NCI-H524 (cell line): ENCODE results near the gene DUSP8.

ENCODE experiments used
- DNase-seq, 2 experiments: peaks; one replicate each; lab custom pipeline; 2025; lab: John Stamatoyannopoulos, UW

DUSP8 gene

DNA sequence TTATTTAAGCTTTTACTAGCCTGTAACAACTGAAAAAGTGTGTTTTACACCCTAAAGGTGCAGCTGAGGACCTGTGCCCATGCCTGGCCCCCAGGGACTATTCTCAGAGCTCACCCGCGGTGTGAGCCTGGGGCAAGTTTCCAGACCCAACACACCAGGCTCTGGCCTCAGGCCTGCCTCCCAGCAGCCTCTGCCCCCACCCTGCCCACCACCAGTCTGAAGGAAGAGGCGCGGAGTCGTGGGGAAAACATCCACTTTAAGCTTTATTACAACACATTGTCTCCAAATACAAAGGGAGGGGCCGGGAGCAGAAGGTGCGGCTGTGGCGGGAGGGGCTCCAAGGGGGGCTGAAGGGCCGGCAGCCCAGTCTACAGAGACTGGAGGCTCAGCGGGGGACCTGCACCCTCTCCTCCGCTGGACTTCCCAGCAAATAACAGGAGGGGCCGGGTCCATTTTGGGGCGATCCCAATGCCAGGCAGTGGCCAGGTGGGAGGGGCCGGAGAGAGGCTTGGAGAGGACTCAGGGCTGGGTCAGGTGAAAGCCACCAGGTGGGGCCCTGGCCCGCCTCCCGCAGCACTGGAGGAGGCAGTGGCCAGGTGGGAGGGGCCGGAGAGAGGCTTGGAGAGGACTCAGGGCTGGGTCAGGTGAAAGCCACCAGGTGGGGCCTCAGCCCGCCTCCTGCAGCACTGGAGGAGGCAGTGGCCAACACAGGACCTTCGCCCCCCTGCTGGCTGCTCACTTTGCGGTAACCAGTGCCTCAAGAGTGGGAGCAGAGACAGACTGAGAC lies 18.1 kb downstream of the DUSP8 start:
- no peak for DNase-seq

DNA sequence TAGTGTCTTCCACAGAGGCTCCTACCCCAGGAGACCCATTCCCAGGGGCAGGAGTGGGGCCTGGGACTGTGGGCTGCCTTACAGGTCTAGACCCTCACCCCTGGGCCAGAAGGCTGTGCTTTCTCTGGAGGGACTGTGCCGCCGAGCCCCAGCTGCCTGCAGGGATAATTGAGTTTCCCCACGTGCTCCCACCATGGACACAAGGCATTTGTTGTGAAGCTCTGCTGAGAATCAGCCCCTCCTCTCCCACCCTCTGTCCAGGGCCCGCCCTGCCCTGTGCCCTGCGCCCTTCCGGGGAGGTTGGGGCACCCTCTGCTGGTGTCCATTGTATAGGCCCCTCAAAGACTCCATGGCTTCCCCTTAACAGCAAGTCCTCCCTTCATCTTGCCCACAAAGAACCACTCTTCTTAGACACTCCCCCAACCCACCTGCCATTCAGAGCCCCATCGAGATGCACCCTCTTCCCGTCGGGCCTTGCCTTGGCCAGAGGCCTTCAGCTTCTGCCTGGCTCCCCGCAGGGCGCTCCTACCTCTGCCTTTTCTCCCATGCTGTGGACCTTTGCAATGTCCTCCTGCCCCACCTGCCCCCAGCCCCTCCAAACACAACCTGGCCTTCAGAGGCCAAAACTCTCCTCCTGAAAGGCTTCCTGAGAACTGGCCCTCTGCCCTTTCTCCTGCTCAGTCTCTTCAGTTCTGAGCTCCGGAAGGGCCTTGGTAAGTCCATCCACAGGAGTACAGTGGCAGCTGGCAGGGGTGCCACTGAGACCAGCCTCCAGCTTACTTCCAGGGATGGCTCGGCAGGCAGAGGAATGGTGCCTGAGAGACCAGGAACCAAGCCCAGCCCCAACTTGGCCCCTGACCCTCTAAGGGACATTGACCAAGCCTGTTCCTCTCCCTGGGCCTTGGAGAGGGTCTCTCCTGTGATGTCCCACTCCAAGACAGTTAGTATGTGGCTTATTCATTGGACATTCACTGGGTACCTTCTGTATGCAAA lies 22.4 kb downstream of the DUSP8 start:
- DNase-seq, result no peak

DNA sequence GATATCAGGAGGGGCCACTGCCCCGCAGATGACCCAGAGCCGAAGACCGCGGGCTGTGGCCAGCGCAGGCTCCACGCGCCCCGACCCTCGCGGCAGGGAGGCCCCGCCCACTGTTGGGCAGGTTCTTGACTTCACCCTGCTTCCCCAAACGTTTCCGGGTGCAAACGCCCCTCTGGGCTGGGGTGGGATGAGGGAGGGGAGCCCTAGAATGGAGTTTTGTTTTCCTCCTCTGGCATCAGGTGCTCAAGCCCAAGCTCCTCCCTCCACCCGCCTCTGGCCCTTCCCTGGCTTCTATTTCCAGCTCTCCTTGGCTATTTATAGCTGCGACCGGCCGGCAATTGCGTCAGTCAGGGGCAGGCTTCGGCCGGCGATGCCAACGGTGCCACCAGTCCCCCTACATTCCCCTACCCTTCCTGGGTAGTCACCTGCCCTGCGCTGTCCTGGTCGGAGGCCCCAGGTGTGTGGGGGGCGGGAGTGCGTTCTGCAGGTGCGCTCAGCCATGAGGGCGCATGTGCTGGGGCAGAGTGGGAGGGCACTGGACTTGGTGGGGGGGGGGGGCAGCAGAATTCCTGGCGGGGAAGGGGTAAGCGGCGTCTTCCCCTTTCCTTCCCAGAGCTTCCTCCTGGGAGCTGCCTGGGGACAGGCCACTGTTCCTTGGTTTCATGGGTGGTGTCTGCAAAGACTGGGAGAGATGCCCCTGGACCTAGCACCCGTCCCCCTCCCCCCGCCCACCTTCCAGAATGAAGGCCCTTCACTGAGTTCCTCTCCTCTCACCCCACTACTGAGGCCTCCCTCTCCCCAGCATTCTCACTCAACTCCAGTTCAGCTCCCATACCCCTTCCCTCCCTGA lies 23.6 kb downstream of the DUSP8 start:
- DNase-seq, result peak in 1 of 2 experiments; percentile 35

DNA sequence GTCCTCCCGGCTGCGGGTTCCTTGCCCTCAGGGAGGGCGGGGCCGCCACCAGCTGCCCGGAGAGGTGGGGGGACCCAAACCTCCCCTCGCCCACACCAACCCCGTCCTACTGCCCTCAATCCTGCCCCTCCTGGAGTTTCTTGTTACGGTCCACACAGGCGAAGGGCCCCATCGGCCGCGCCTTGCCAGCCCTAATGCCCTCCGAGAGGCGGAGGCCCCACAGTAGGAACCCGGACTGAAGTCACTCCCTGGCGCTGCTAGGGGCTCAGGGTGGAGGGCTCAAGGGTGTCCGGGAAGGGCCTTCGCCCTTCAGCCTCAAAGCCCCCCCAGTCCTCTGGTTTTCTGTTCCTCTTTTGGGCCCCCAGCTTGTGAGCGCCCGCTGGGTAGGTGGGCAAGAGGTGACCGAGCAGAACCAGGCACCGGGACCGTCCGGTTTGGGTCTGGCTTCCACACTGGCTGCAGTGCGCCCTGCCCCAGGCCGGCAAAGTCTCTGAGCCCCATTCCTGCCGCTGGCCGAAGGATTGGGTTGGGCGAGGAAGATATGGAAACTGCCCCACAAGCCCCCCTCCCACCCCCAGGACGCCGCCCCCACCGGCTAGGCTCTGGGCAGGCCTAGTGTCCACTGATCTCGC lies 24.5 kb downstream of the DUSP8 start:
- peak in 1 of 2 experiments; percentile 24 for DNase-seq

DNA sequence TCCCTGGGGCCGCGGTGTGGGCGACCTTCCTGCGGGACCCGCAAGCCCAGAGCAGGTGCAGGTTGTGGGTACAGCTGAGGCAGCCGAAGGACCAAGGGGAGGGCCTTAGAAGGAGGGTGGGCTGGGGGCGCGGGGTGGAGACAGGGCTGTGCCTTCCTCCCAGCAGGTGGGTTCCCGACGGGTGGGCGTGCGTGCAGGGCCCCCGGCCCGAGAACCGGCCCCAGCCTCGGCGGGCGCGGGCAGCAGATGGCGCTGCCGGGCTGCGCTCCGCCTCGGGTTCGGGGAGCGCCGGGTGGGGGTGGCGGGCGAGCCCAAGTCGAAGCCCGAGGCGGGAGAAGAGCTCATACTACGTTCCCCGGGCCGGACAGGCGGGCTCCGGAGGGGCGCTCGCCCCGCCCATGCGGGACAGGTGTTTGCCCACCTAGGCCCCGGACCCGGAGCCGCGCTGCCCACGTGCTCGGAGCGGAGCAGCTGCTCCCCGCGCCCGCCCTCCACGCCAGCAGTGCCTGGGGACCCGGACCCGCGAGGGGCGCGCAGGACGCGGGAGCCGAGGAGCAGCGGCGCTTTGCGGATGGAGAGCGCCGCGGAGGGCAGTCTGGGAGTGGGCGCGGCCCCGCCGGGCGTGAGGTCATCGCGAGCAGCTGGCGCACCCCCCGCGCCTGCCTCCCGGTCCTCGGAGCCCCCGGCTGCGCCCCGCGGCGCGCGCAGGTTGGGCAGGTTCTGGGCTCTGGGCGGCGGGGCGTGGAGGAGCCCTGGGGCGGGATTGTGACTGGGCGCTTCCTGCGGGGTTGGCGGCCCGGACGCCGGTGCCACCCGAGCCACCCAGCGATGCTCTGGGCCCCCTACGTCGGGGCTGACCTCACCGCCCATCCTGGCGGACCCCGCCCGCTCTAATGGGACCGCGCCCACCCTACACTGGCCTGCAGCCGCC lies 25.3 kb downstream of the DUSP8 start:
- DNase-seq, result peak in 1 of 2 experiments; percentile 57

DNA sequence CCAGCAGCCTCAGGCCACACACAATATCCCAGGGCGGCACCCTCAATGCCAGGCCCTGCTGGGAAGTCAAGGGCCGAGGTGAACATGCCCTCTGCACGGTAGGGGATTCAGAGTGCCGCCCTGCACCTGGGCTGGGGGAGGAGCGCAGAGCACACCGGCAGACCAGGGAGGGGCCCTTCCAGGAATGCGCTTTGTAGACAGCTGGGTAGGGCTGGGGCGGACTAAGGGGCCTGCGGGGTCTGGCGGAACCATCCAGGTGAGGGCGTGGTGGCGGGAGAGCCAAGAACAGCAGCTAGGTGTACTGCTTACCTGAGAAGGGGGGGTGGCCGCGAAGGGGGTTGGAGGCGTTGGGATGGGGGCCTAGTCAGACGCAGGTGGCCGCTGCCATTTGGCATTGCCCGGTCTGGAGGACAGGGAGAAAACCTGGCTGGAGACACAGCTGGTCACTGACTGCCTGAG lies 26.0 kb downstream of the DUSP8 start:
- DNase-seq, result no peak

DNA sequence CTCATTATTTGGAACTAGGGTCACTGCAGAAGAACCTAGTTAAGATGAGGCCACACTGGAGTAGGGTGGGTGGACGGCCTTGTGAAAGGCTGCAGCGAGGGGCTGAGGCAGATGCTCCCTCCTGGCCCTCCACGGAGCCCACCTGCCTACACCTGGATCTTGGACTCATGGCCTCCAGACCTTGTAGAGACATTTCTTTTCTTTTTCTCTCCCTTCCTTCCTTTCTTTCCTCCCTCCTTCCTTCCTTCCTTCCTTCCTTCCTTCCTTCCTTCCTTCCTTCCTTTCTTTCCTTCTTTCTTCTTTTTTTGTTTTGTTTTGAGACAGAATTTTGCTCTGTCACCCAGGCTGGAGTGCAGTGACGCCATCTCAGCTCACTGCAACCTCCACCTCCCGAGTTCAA lies 26.6 kb downstream of the DUSP8 start:
- no peak for DNase-seq

DNA sequence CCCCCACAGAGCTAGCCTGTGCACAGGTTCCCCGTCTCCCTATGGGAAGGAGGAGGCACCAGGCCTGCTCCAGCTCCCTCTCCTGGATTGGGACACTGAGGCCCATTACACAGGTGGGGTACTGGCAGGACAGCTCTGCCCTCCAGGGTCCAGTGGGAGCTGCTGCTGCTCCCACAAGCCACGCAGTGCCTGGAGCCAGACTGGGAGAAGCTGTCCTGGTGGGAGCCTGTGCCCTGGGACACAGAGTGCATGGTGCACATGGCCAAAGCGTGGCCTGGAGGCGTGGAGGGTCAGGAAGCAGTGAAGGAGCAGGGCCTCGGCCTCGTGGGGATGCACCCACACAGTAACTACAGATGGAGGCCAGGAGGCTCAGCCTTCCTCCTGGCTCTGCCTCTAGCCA lies 27.5 kb downstream of the DUSP8 start:
- no peak for DNase-seq

DNA sequence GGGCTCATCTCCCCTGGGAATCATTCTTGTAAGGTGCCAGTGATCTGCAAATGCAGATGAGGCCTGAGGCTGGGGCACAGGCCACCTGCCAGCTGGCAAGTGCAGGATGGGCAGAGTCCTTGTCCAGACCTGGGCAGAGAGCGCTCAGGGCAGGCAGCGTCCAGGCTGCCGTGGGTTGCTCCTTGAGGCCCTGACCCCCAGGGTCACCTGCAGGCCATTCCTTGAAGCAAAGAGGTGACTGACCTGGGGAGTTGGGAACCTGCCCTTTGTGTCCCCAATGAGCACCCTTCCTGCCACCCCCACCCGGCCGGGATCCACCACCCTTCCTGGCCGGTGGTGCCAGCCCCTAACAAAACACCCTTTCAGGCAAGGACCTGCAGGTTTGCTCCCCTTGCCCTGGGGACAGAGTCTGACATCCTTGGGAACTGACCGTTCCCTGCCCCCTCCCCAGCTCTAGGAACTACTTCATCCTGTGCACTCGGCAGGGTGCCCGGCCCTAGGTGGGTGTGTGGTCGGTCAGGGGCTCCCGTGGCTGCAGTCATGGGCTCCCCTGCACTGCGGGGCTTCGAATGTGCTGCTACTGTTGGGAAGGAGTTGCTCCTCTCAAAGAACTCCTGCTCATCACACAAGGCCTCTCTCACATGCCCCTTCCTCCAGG lies 28.3 kb downstream of the DUSP8 start:
- no peak for DNase-seq

DNA sequence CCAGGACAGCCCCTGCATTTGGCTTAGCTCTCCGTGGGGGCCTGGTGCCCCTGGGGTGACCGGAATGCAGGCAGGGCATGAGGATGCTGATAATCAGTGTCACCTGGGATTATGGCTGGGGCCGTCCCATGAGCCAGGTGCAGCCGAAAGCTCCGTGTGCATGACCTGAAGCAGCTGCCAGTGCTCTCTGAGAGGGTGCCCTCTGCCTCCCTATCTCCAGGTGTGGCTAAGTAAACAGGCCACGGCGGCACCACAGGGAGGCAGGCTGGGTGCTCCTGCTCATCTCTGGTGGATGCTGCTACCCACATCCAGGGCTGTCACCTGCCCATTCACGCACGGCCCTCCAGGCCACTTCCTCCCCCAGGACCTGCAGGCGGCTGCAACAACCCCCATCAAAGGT lies 29.8 kb downstream of the DUSP8 start:
- DNase-seq, result no peak

DNA sequence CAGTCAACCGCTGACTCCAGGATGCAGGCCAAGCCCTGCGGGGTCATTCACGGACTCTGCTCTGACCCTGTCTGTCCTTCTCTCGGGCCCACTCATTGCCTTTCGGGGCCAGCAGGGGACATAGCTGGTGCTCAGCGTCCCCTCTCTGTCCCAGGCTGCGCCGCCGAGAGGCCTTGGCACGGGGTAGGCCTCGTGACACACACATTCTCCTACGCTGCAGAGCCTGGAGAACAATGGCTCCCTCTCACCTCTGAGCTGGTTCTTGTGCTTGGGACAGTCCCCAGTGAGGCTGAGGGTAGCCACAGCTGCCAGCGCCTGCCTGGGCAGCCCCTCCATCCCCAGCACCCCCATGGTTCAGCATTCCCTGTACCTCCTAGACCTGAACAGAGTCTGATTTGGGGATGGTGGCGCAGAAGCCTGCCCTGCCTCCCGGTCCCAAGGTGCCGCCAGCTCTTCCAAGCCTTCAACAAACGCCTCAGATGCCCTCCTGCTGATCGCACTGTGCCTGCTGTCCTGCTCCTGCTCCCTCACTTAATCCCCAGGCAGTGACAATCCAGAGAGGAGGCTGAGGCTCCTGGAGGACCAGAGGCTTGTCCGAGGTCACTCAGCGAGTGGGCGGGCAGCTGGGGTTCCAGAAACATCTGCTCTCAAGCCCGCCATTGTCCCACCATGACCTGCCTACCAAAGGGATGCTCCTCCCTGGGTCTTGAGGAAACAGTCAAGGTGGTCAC lies 30.4 kb downstream of the DUSP8 start:
- no peak for DNase-seq

DNA sequence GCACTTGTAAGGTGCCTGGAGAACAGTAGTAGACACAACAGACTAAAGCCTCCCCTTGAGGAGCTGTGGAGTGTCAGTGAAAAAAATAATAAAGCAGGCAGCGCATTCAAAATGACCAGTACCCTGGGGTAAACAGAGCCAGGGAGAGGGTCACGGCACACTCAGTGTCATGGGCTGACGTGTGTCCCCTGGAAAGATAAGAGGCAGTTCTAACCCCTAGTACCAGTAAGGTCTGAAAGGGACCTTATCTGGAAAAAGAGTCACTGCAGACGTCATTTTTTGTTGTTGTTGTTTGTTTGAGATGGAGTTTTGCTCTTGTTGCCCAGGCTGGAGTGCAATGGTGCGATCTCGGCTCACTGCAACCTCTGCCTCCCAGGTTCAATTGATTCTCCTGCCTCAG lies 32.0 kb downstream of the DUSP8 start:
- no peak for DNase-seq

DNA sequence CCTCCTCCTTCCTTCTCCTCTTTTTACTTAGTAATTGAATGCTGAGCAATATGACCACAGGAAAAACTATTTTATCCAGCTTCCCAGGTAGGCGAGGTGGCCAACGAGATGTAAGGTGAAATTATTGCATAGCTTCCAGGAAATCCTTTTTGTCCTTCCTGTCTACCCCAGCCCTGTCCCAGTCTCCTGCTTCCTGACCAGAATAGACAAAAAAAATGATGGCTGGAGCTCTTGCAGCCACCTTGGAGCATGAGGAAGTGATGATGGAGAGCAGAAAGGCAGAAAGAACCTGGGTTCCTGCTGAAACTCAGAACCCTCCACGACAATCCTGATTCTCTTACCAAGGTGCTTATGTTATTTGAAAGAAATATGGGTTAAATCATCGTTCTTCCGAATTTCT lies 33.9 kb downstream of the DUSP8 start:
- no peak for DNase-seq

DNA sequence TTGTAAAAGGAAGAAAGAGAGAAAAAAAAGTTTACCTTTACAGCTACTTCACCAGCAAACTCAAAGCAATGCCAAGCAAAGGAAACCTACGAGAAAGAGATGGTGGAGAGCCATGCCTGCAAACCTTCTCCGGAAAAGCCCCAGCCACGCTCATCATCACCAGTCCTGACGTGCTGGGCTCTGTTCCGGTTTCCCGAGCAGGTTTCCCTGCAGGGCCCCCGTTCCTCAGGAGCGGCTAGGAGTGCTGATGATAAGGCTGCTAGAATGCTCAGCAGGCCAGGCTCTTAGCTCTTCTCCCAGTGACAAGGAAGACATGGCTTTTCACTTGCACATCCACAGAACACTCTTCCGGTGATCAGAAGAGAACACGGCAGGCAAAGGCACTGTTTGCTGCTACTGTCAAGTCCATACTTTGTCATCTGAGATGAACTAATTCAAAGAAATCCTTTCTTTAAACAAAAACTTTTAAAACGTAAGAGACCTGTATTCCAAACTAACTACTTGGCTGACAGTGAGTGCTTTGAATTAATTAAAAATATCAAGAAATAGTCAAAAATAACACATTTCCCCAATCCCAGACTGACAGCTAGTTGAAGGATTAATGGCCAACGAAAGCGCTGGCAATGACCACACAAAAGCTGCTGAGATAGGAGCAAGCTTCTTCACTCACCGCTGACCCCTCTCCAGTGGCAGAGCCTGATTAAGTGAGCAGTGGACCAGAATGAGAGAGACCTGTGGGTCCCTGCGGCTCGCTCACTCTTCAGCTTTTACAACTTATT lies 35.8 kb downstream of the DUSP8 start:
- DNase-seq, result no peak

DNA sequence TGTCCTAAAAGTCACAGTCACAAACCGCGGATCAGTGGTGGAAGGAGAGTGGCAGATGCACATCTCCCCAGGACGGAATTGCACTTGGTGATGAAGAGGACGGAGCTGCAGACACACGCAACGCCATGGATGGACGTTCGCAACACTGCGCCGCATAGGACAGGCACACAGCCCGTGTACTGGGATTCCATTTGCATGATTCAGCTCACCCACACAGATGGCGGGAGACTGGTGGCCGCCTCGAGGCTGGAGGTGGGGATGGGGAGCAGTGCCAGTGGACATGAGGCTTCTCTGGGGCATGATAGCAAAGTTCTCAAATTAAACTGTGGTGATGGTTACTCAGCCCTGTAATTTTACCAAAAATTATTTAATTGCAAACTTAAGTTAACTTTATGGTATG lies 37.4 kb downstream of the DUSP8 start:
- no peak for DNase-seq

DNA sequence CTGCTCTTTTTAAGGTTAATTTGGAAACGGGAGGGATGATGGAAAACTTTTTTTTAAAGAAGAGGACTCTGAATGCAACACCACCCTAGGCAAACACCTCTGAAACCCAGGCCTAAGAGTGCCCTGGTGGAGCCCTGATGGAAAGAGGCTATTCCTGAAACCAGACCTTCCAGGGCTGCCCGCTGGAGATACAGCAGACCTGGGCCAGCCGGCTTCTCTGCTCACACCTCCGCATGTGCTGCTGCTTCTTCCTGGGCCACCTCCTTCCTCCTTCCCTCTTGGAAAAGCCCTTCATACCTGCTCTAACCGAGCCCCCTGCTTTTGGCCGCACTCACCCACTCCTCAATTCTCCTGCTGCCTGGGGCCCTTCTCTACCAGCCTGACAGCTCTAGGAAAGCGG lies 37.9 kb downstream of the DUSP8 start:
- no peak for DNase-seq

DNA sequence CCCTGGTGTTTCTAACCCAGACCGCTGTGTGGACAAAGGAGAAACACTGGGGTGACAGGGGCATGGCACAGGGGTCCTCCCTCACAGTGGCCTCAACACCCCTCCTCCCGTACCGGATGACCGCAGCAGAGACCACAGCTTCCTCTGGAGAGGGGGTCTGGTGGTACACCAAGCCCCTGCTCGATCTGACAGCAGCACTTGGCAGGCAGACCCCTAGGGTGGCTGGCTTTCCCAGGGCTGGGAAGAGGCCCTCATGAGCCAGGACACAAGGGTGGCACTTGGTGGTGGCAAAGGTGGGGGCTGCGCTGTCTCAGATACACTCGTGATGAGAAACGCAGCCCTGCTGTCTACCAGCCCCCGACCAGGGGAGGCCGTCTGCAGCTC lies 38.7 kb downstream of the DUSP8 start:
- DNase-seq, result no peak

DNA sequence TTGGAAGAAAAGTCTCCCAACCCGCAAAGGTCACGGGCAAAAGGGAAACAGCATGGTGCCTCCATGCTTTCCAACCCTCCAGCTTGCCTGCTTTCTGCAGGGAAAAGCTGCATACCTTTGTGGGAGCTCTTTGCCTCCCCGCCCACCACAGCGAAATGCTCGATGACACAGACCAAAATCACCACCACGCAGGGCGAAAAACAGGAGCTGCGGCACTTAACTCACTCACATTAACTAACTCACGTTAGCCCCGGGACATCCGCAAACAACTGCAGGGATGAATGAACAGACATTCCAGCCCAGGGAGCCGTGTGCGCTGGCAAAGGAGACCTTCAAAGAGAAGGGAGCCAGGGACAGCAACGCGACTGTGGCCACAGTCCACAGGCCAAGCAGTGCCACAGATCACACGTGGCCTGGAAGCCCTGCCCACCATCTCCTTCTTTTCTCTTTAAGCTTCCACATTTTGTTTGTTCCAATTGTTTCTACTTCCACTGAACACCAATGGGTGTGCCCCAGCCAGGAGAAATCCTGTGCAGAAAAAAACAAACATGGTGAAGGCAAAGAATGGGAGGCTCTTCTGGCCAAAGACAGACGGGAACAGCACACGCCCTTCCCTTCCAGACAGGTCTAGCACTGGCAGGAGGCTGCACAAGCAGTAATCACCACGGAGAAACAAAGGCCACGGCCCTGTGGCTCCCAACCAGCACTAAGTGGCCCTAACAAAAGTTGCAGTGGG lies 39.3 kb downstream of the DUSP8 start:
- no peak for DNase-seq
